ENCODE data around the gene IGFN1.
"Not testable (repeated sequence)": the region's sequence is repeated elsewhere in the genome, so short reads cannot be mapped to it uniquely, and the experiment has no call there.

Gene IGFN1

GRCh38 chr1:201156346-201156745 is 34.3 kb upstream of the IGFN1 start:
- Mint-ChIP-seq H3K36me3 (ENCODE audit: low read depth) (peaks cover 6% of the 10 kb centered on the region), H3K27ac (no peak overlapping the region), H3K4me1 (peaks cover 26% of the 10 kb centered on the region), H3K4me3 (no peak overlapping the region), H3K9me3 (no peaks in the 10 kb centered on the region), H3K27me3 (ENCODE audit: low read depth, poor library complexity) (peaks cover 13% of the 10 kb centered on the region)
- no peak for TF ChIP-seq CTCF (IDR thresholded peaks at IDR 0.05)
- no peak for DNase-seq

DNA sequence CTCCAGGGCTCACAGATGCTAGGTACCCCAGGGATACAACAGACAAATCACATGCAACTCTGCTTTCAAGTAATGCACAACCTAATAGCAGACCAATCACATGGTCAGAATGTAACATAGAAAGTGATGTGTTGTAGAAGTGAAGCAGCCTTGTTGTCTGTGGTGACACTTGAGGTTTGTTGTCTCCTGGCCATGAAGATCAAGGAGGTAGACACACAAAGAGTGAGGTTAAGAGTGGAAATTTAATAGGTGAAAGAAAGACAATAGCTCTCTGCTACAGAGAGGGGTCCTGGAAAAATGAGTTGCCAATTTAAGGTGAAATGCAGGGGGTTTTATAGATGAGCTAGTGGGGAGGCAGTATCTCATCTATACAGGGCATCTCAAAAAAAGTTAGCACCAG is 33.8 kb upstream of the IGFN1 start:
- Mint-ChIP-seq H3K4me1 (peaks cover 25% of the 10 kb centered on the region), H3K9me3 (no peaks in the 10 kb centered on the region), H3K27me3 (ENCODE audit: low read depth, poor library complexity) (peaks cover 13% of the 10 kb centered on the region), H3K27ac (no peak overlapping the region), H3K36me3 (ENCODE audit: low read depth) (peaks cover 1% of the 10 kb centered on the region), H3K4me3 (no peak overlapping the region)
- no peak for DNase-seq
- no peak for TF ChIP-seq CTCF (IDR thresholded peaks at IDR 0.05)

DNA sequence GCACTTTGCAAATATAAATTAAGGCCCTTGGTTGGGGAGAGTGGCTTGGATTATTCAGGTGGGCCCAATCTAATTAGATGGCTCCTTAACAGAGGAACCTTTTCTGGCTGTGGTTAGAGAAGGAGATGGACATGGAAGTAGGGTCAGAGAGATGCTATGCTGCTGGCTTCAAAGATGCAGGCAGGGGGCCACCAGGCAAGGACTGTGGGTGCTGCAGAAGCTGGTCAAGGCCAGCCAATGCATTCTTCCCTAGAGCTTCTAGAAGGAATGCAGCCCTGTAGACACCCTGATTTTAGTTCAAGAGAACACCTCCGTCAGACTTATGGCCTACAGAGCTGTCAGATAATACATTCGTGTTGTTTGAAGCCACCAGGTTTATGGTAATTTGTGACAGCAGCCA is 32.7 kb upstream of the IGFN1 start:
- no peak for DNase-seq
- Mint-ChIP-seq H3K27me3 (ENCODE audit: low read depth, poor library complexity) (peaks cover 13% of the 10 kb centered on the region), H3K9me3 (no peaks in the 10 kb centered on the region), H3K36me3 (ENCODE audit: low read depth) (no peaks in the 10 kb centered on the region), H3K4me3 (no peak overlapping the region), H3K4me1 (peaks cover 14% of the 10 kb centered on the region), H3K27ac (no peak overlapping the region)
- no peak for TF ChIP-seq CTCF (IDR thresholded peaks at IDR 0.05)

DNA sequence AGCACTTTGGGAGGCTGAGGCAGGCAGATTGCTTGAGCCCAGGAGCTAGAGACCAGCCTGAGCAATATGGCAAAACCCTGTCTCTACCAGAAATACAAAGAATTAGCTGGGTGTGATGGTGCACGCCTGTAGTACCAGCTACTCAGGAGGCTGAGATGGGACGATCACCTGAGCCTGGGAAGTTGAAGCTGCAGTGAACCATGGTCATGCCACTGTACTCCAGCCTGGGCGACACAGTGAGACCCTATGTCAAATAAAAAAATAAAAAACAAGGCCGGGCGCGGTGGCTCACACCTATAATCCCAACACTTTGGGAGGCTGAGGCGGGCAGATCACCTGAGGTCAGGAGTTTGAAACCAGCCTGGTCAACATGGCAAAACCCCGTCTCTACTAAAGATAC is 27.6 kb upstream of the IGFN1 start:
- DNase-seq; H3K9me3 Mint-ChIP-seq; H3K36me3 Mint-ChIP-seq (ENCODE audit: low read depth); H3K27ac Mint-ChIP-seq; H3K4me3 Mint-ChIP-seq: not testable (repeated sequence)
- peaks cover 24% of the 10 kb centered on the region for H3K4me1 Mint-ChIP-seq
- peaks cover 20% of the 10 kb centered on the region for H3K27me3 Mint-ChIP-seq (ENCODE audit: low read depth, poor library complexity)

DNA sequence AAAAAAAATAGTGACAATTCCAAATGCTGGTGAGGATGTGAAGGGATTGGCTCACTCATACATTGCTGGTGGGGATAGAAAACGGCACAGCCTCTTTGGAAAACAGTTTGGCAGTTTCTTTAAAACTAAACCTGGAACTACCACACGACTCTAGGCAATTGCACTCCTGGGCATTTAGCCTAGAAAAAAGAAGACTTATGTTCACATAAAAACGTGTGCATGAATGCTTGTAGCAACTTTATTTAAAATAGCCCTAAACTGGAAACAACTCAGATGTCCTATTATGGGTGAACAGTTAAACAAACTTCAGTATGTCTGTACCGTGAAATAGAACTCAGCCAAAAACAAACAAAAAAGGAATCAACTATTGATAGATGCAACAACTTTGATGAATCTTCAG is 26.9 kb upstream of the IGFN1 start:
- Mint-ChIP-seq H3K4me1 (peaks cover 24% of the 10 kb centered on the region), H3K27me3 (ENCODE audit: low read depth, poor library complexity) (peaks cover 20% of the 10 kb centered on the region), H3K4me3 (no peak overlapping the region), H3K9me3 (no peaks in the 10 kb centered on the region), H3K27ac (no peak overlapping the region), H3K36me3 (ENCODE audit: low read depth) (no peaks in the 10 kb centered on the region)
- TF ChIP-seq CTCF (IDR thresholded peaks at IDR 0.05) = no peak
- no peak for DNase-seq

DNA sequence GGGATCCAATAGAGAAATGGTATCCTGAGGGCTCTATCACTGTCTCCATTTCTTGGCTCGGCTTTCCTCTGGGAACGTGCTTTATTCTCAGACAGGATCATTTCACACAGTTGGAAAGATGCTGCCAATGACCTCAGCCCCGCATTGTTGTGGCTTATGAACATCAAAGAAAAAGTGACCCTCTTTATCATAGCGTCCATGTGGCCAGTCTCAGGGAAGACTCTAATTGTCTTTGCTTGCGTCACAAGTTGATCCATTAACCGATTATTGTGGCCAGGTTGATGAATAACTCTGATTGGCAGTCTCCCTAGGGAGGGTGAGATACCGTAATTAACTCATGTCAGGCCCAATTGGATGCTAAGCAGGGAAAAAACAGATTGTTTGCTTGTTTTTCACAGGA is 26.0 kb upstream of the IGFN1 start:
- Mint-ChIP-seq H3K9me3 (no peaks in the 10 kb centered on the region), H3K27ac (no peak overlapping the region), H3K36me3 (ENCODE audit: low read depth) (no peaks in the 10 kb centered on the region), H3K4me1 (peaks cover 31% of the 10 kb centered on the region), H3K4me3 (no peak overlapping the region), H3K27me3 (ENCODE audit: low read depth, poor library complexity) (peaks cover 19% of the 10 kb centered on the region)
- DNase-seq = no peak
- TF ChIP-seq CTCF (IDR thresholded peaks at IDR 0.05) = no peak
